H1 (cell line): ENCODE data around the gene PRKCH. TPM values are rescaled to one million over a fixed set of nuclear protein-coding genes. Genes with fewer than 3 reads are reported as not detected.

Experiments
- CTCF ChIA-PET: fragments of 300-600 bp; sonication (Branson Sonifier 250); formaldehyde crosslinking; loops from one replicate; lab custom pipeline; 2021; ENCODE audit not compliant: partially characterized antibody; lab: Charles Lee
- POLR2A ChIA-PET: fragments of 300-600 bp; sonication (Branson Sonifier 250); formaldehyde crosslinking; loops from one replicate; lab custom pipeline; 2021; ENCODE audit warnings: inconsistent platforms; ENCODE audit not compliant: partially characterized antibody; lab: Charles Lee
- DNase-seq, 2 experiments: peaks; one replicate each; pipeline versions ENCODE4 v3.0.0 to v3.0.0-alpha.2; 2010 to 2022; ENCODE audit warnings: low spot score in 2 of 2, low read depth in 1 of 2, mixed read lengths in 1 of 2
- FAIRE-seq: peaks from 2 replicates; lab custom pipeline; 2011; peaks lifted over from hg19 to GRCh38; lab: Jason Lieb, UNC
- H2AFZ ChIP-seq: 2 replicates; pipeline ENCODE4 v1.8.1; 2012; ENCODE audit warnings: low read length, inconsistent platforms
- H2AK5ac ChIP-seq: 2 replicates; pipeline ENCODE4 v1.6.1; 2013; ENCODE audit warnings: low read depth, low read length
- H2BK120ac ChIP-seq: replicated peaks from 2 replicates; pipeline ENCODE3; 2013; ENCODE audit warnings: low read depth, low read length, inconsistent platforms
- H2BK12ac ChIP-seq: 2 replicates; pipeline ENCODE4 v1.6.1; 2013; ENCODE audit warnings: low read depth, low read length
- H2BK15ac ChIP-seq: 2 replicates; pipeline ENCODE4 v1.6.1; 2013; ENCODE audit warnings: low read length
- H2BK20ac ChIP-seq: 2 replicates; pipeline ENCODE4 v1.6.1; 2013; ENCODE audit warnings: low read length
- H2BK5ac ChIP-seq: 2 replicates; pipeline ENCODE4 v1.6.1; 2013; ENCODE audit warnings: low read depth, low read length
- H3K14ac ChIP-seq: 2 replicates; pipeline ENCODE4 v1.6.1; 2013; ENCODE audit warnings: inconsistent platforms; ENCODE audit not compliant: insufficient read length
- H3K18ac ChIP-seq: 2 replicates; pipeline ENCODE4 v1.6.1; 2013; ENCODE audit warnings: low read length; ENCODE audit errors: extremely low read depth
- H3K23ac ChIP-seq: 2 replicates; pipeline ENCODE4 v1.6.1; 2013; ENCODE audit warnings: inconsistent platforms; ENCODE audit not compliant: insufficient read length
- H3K23me2 ChIP-seq: 2 replicates; pipeline ENCODE4 v1.6.1; 2013; ENCODE audit warnings: low read depth, low read length
- H3K27ac ChIP-seq: 2 replicates; pipeline ENCODE4 v1.6.1; 2011; ENCODE audit warnings: low read depth, low read length, inconsistent platforms
- H3K27me3 ChIP-seq, 4 experiments: replicated peaks in 1 of 4; 1 replicate in 1 of 4; 2 replicates in 3 of 4; pipeline versions ENCODE4 v1.6.1 to v1.8.1; 2011 to 2013; ENCODE audit warnings: low read length in 3 of 4, mild to moderate bottlenecking in 3 of 4, inconsistent platforms in 2 of 4, mixed read lengths in 2 of 4, moderate library complexity in 1 of 4; ENCODE audit not compliant: control insufficient read depth in 3 of 4, insufficient read depth in 3 of 4; ENCODE audit errors: extremely low read depth in 1 of 4
- H3K36me3 ChIP-seq, 4 experiments: 2 replicates each; pipeline versions ENCODE4 v1.6.1 to v1.8.1; 2011 to 2013; ENCODE audit warnings: mild to moderate bottlenecking in 4 of 4, low read length in 3 of 4, moderate library complexity in 2 of 4, control low read depth in 1 of 4, inconsistent platforms in 1 of 4; ENCODE audit not compliant: insufficient read depth in 4 of 4, control insufficient read depth in 2 of 4
- H3K4ac ChIP-seq: replicated peaks from 2 replicates; pipeline ENCODE3; 2013; ENCODE audit warnings: low read length, low read depth, mixed read lengths, inconsistent platforms; ENCODE audit not compliant: insufficient read length
- H3K4me1 ChIP-seq, 4 experiments: replicated peaks in 1 of 4; 1 replicate in 1 of 4; 2 replicates in 3 of 4; pipeline versions ENCODE4 v1.6.1 to v1.8.1; 2011 to 2013; ENCODE audit warnings: low read length in 3 of 4, inconsistent platforms in 2 of 4, mixed read lengths in 1 of 4; ENCODE audit not compliant: insufficient read depth in 4 of 4, control insufficient read depth in 3 of 4
- H3K4me2 ChIP-seq, 2 experiments: 2 replicates each; pipeline versions ENCODE4 v1.6.1 to v1.8.1; 2011 to 2013; ENCODE audit warnings: low read depth in 2 of 2, low read length in 2 of 2, control low read depth in 1 of 2, inconsistent platforms in 1 of 2, mild to moderate bottlenecking in 1 of 2; ENCODE audit not compliant: insufficient read depth in 1 of 2
- H3K4me3 ChIP-seq, 4 experiments: fragments of 200-600, 300-600 bp in 1 of 4; sonication (generic), shearing (Covaris generic), sonication (Bioruptor Twin) in 1 of 4; 2 replicates each; pipeline versions ENCODE4 v1.5.1 to v1.8.1; 2011 to 2016; ENCODE audit warnings: low read length in 4 of 4, low read depth in 3 of 4, control low read depth in 2 of 4, inconsistent platforms in 2 of 4, mild to moderate bottlenecking in 2 of 4, mixed read lengths in 1 of 4, moderate library complexity in 1 of 4; ENCODE audit not compliant: insufficient read depth in 2 of 4; ENCODE audit errors: extremely low read depth in 1 of 4
- H3K56ac ChIP-seq: replicated peaks from 2 replicates; pipeline ENCODE3; 2013; ENCODE audit warnings: low read depth, mild to moderate bottlenecking, mixed read lengths, low read length, inconsistent platforms; ENCODE audit not compliant: insufficient read length
- H3K79me1 ChIP-seq: 2 replicates; pipeline ENCODE4 v1.6.1; 2013; ENCODE audit warnings: low read depth, low read length, control low read depth
- H3K79me2 ChIP-seq, 2 experiments: 2 replicates each; pipeline versions ENCODE4 v1.6.1 to v1.8.1; 2012 to 2013; ENCODE audit warnings: low read length in 2 of 2, mild to moderate bottlenecking in 2 of 2, inconsistent platforms in 1 of 2; ENCODE audit not compliant: insufficient read depth in 2 of 2, control insufficient read depth in 1 of 2
- H3K9ac ChIP-seq, 4 experiments: replicated peaks in 1 of 4; 1 replicate in 1 of 4; 2 replicates in 3 of 4; pipeline versions ENCODE4 v1.6.1 to v1.8.1; 2011 to 2013; ENCODE audit warnings: low read depth in 3 of 4, low read length in 3 of 4, control low read depth in 2 of 4, mild to moderate bottlenecking in 2 of 4, moderate library complexity in 2 of 4, inconsistent platforms in 1 of 4; ENCODE audit errors: extremely low read depth in 1 of 4
- H3K9me3 ChIP-seq, 2 experiments: 2 replicates each; pipeline versions ENCODE4 v1.6.1 to v1.8.1; 2012 to 2013; ENCODE audit warnings: mild to moderate bottlenecking in 2 of 2, moderate library complexity in 2 of 2, control low read depth in 1 of 2, inconsistent platforms in 1 of 2, low read depth in 1 of 2, low read length in 1 of 2, mixed read lengths in 1 of 2; ENCODE audit not compliant: insufficient read depth in 2 of 2
- H4K20me1 ChIP-seq, 2 experiments: replicated peaks in 1 of 2; 2 replicates each; pipeline versions ENCODE3 to v1.8.1; 2011 to 2013; ENCODE audit warnings: inconsistent platforms in 2 of 2, low read length in 2 of 2, mild to moderate bottlenecking in 1 of 2; ENCODE audit not compliant: insufficient read depth in 2 of 2, control insufficient read depth in 1 of 2
- H4K5ac ChIP-seq: 2 replicates; pipeline ENCODE4 v1.6.1; 2013; ENCODE audit warnings: low read length, low read depth, mixed read lengths, inconsistent platforms; ENCODE audit not compliant: insufficient read length
- H4K8ac ChIP-seq: 2 replicates; pipeline ENCODE4 v1.8.0; 2013; ENCODE audit warnings: mild to moderate bottlenecking, moderate library complexity, low read length, inconsistent platforms; ENCODE audit not compliant: insufficient read depth; ENCODE audit errors: extremely low read depth
- H4K91ac ChIP-seq: replicated peaks from 2 replicates; pipeline ENCODE3; 2013; ENCODE audit warnings: low read length, mixed read lengths, inconsistent platforms; ENCODE audit not compliant: insufficient read length
- CTBP2 ChIP-seq: IDR thresholded peaks from 2 replicates; pipeline ENCODE4 v1.7.0; 2011; ENCODE audit warnings: borderline replicate concordance, mild to moderate bottlenecking, moderate library complexity, mixed read lengths, low read length; ENCODE audit not compliant: insufficient read depth, insufficient read length
- POLR2AphosphoS5 ChIP-seq: IDR thresholded peaks from 2 replicates; pipeline ENCODE4 v1.6.1; 2011; ENCODE audit warnings: low read depth, low read length
- POU5F1 ChIP-seq: IDR thresholded peaks from 2 replicates; pipeline ENCODE4 v1.6.1; 2011; ENCODE audit warnings: low read depth, mild to moderate bottlenecking, low read length, moderate library complexity
- TEAD4 ChIP-seq: IDR thresholded peaks from 2 replicates; pipeline ENCODE4 v1.6.1; 2012; ENCODE audit warnings: low read depth, low read length, inconsistent platforms, mixed read lengths
- WGBS, 2 experiments: shearing (Covaris generic) in 1 of 2; methylation state at CpG; one replicate each; pipeline versions ENCODE4 v1.1.6 to v1.1.7; 2013 to 2015; ENCODE audit warnings: low lambda C conversion rate in 2 of 2, mixed read lengths in 2 of 2, inconsistent platforms in 1 of 2, low coverage in 1 of 2, missing lambda C conversion rate in 1 of 2; ENCODE audit not compliant: insufficient replicate concordance in 2 of 2, insufficient coverage in 1 of 2, insufficient read length in 1 of 2; ENCODE audit errors: extremely low coverage in 1 of 2, missing lambda C conversion rate in 1 of 2; 5-methylcytosine and 5-hydroxymethylcytosine counted together
- polyA plus RNA-seq, 7 experiments: library from polyadenylated mRNA; depleted of rRNA in 3 of 7; stranded (reverse) in 5 of 7; unstranded in 2 of 7; fragments of >200 nt in 5 of 7; fragments of 200-250 nt in 2 of 7; gene quantifications; 1 replicate in 5 of 7; 2 replicates in 1 of 7; 4 replicates in 1 of 7; pipeline versions ENCODE4 v1.2.1 to v1.2.3, GENCODE V29; 2011 to 2013; ENCODE audit warnings: missing spikeins in 2 of 7, mixed read lengths in 2 of 7
- total RNA-seq: library from RNA; stranded (reverse); fragmentation: NEBNext Ultra II Directional; extraction: Animal tissue kit (Norgen Biotek cat#: 25700); gene quantifications from 2 replicates; pipeline ENCODE4 v1.2.1, GENCODE V29; 2021

The PRKCH gene
- total and polyA plus RNA-seq, 2 of the 8 experiments (the other 6 are each of a cell fraction or from before 2014, with no cell fraction given), result 6.4 to 7.0 TPM

- Histone ChIP-seq H3K9ac (no peak overlapping the region), H3K23me2 (no peaks in the 10 kb centered on the region; the same call in 1 of the 2 replicates), H3K4me1 (peaks cover 0 to 3% (median 0%) of the 10 kb centered on the region in 4 experiments; a peak in 1 of 7 replicates), H3K36me3 (no peaks in the 10 kb centered on the region), H3K27me3 (no peaks in the 10 kb centered on the region), H3K27ac (no peak overlapping the region), H3K4ac (no peak overlapping the region), H3K9me3 (no peaks in the 10 kb centered on the region), H4K8ac (no peak overlapping the region)
- POLR2A ChIA-PET, result no interaction called here
- CTCF ChIA-PET, result interaction anchor here (2.5 kb wide), 1 partner anchor 10 kb away, joined by 7 read pairs; no protein-coding TSS in a partner anchor
- no peak for TF ChIP-seq CTBP2
- TF ChIP-seq POU5F1, result no peak
- TF ChIP-seq TEAD4, result no peak
- TF ChIP-seq POLR2AphosphoS5, result no peak
- TF ChIP-seq, all 59 proteins: peak for 0
- Histone ChIP-seq H3K18ac (no peak overlapping the region), H4K5ac (no peak overlapping the region), H3K79me1 (no peaks in the 10 kb centered on the region), H3K14ac (no peak overlapping the region), H4K20me1 (no peaks in the 10 kb centered on the region), H2BK20ac (no peak overlapping the region), H2BK5ac (no peak overlapping the region), H2BK15ac (no peak overlapping the region), H4K91ac (no peak overlapping the region), H3K4me2 (no peak overlapping the region), H2AK5ac (no peak overlapping the region), H3K4me3 (no peak overlapping the region), H2AFZ (no peak overlapping the region), H2BK12ac (no peak overlapping the region), H3K79me2 (no peaks in the 10 kb centered on the region), H3K23ac (no peak overlapping the region), H2BK120ac (no peak overlapping the region), H3K56ac (no peak overlapping the region)
- FAIRE-seq, result no peak
- DNase-seq, result no peak
- 78% methylated on average over 1 of the region's 1 CpG; no CpG with 5 or more reads in 1 of the 2 experiments for WGBS, 2 experiments
These were observed 198.4 kb downstream of the PRKCH start for GRCh38 chr14:61519735-61520134.
